Astrocyte of the hippocampus (primary cell): ENCODE measurements around the gene C3orf33.
"Not testable (repeated sequence)": the region's sequence is repeated elsewhere in the genome, so short reads cannot be mapped to it uniquely, and the experiment has no call there.

ENCODE experiments used
- DNase-seq: peaks from one replicate; pipeline ENCODE4 v3.0.0; 2011; ENCODE audit warnings: low read depth, low spot score

C3orf33 gene

GRCh38 chr3:155805802-155806618, at the start of gene C3orf33:
C3orf33 (minus strand) TSS chr3:155806278; CDS start chr3:155806252, 26 bp downstream.
- peak; percentile 87 for DNase-seq

GRCh38 chr3:155854141-155854940, 48.3 kb upstream of the C3orf33 start, which contains the start of gene SLC33A1:
SLC33A1 (minus strand) TSS chr3:155854427; CDS start chr3:155853997, 430 bp downstream.
- DNase-seq = peak; percentile 100

GRCh38 chr3:155853214-155854140, 47.4 kb upstream of the C3orf33 start:
- peak; percentile 49 for DNase-seq

- peak; percentile 16 for DNase-seq
These were observed 46.3 kb upstream of the C3orf33 start for GRCh38 chr3:155852341-155852740.

- not testable (repeated sequence) for DNase-seq
These were observed 43.3 kb upstream of the C3orf33 start for GRCh38 chr3:155849404-155849803.

GRCh38 chr3:155847993-155848392, 41.9 kb upstream of the C3orf33 start:
- DNase-seq = no peak

GRCh38 chr3:155846119-155846518, 40.0 kb upstream of the C3orf33 start:
- DNase-seq = peak; percentile 13

- no peak for DNase-seq
These were observed 37.5 kb upstream of the C3orf33 start for GRCh38 chr3:155843569-155843968.

- DNase-seq = no peak
These were observed 29.4 kb upstream of the C3orf33 start for GRCh38 chr3:155835341-155836071.

- DNase-seq = not testable (repeated sequence)
These were observed 22.5 kb upstream of the C3orf33 start for GRCh38 chr3:155828490-155829098.

- no peak for DNase-seq
These were observed 9.0 kb upstream of the C3orf33 start for GRCh38 chr3:155815030-155815545.

GRCh38 chr3:155813224-155813623, 7.1 kb upstream of the C3orf33 start:
- DNase-seq = not testable (repeated sequence)

GRCh38 chr3:155809181-155809580, 3.1 kb upstream of the C3orf33 start:
- DNase-seq = no peak

GRCh38 chr3:155807823-155808222, 1.7 kb upstream of the C3orf33 start:
- DNase-seq = no peak

- DNase-seq = no peak
These were observed 775 bp downstream of the C3orf33 start for GRCh38 chr3:155805204-155805801.

GRCh38 chr3:155804323-155804722, 1.8 kb downstream of the C3orf33 start:
- no peak for DNase-seq

- no peak for DNase-seq
These were observed 13.5 kb downstream of the C3orf33 start for GRCh38 chr3:155792532-155792931.

GRCh38 chr3:155791190-155791589, 14.9 kb downstream of the C3orf33 start:
- no peak for DNase-seq

- DNase-seq = no peak
These were observed 15.7 kb downstream of the C3orf33 start for GRCh38 chr3:155790272-155790925.
